MM.1S (cell line): Measurements from ENCODE around the gene UBXN2A.

Experiments used
- DNase-seq: peaks from one replicate; pipeline ENCODE4 v3.0.0-alpha.2; 2015
- H2AFZ ChIP-seq: fragments of 300-600 bp; sonication (generic); 2 replicates; pipeline ENCODE4 v1.6.0; 2016; ENCODE audit warnings: antibody characterized with exemption, low read length
- H3F3A ChIP-seq: fragments of 300-600 bp; sonication (generic); 2 replicates; pipeline ENCODE4 v1.6.1; 2016; ENCODE audit warnings: mild to moderate bottlenecking, antibody characterized with exemption, low read length, moderate library complexity, mixed read lengths; ENCODE audit not compliant: insufficient read depth
- H3K27ac ChIP-seq: fragments of 300-600 bp; sonication (generic); 2 replicates; pipeline ENCODE4 v1.5.1; 2016; ENCODE audit warnings: mild to moderate bottlenecking, low read length
- H3K27me3 ChIP-seq: fragments of 300-600 bp; sonication (generic); replicated peaks from 2 replicates; pipeline ENCODE4 v1.6.0; 2016; ENCODE audit warnings: low read length; ENCODE audit not compliant: insufficient read depth
- H3K36me3 ChIP-seq: fragments of 300-600 bp; sonication (generic); replicated peaks from 2 replicates; pipeline ENCODE4 v1.6.1; 2016; ENCODE audit warnings: mild to moderate bottlenecking, low read length, mixed read lengths; ENCODE audit not compliant: insufficient read depth
- H3K4me1 ChIP-seq: fragments of 300-600 bp; sonication (generic); 2 replicates; pipeline ENCODE4 v1.6.1; 2016; ENCODE audit warnings: low read length, mixed read lengths
- H3K4me2 ChIP-seq: fragments of 300-600 bp; sonication (generic); 2 replicates; pipeline ENCODE4 v1.6.0; 2016; ENCODE audit warnings: low read depth, low read length
- H3K4me3 ChIP-seq: fragments of 300-600 bp; sonication (generic); 2 replicates; pipeline ENCODE4 v1.5.1; 2016; ENCODE audit warnings: low read length, mixed read lengths
- H3K79me2 ChIP-seq: fragments of 300-600 bp; sonication (generic); 2 replicates; pipeline ENCODE4 v1.6.1; 2016; ENCODE audit warnings: mixed run types, low read length, mixed read lengths
- H3K9ac ChIP-seq: fragments of 300-600 bp; sonication (generic); 2 replicates; pipeline ENCODE4 v1.6.1; 2016; ENCODE audit warnings: low read length, mixed read lengths
- H3K9me2 ChIP-seq: fragments of 300-600 bp; sonication (generic); replicated peaks from 2 replicates; pipeline ENCODE4 v1.6.1; 2016; ENCODE audit warnings: mild to moderate bottlenecking, low read length, mixed read lengths; ENCODE audit not compliant: insufficient read depth
- H3K9me3 ChIP-seq: fragments of 300-600 bp; sonication (generic); replicated peaks from 2 replicates; pipeline ENCODE4 v1.6.1; 2016; ENCODE audit warnings: mild to moderate bottlenecking, low read length, mixed read lengths; ENCODE audit not compliant: insufficient read depth
- H4K20me1 ChIP-seq: fragments of 300-600 bp; sonication (generic); 2 replicates; pipeline ENCODE4 v1.6.1; 2016; ENCODE audit warnings: mild to moderate bottlenecking, low read length, moderate library complexity, mixed read lengths; ENCODE audit not compliant: insufficient read depth
- EZH2 ChIP-seq: fragments of 300-600 bp; sonication (generic); optimal IDR thresholded peaks from 2 replicates; pipeline ENCODE3; 2017; ENCODE audit warnings: low read depth, mild to moderate bottlenecking, antibody characterized with exemption, low read length, mixed read lengths
- EZH2phosphoT487 ChIP-seq: fragments of 300-600 bp; sonication (generic); IDR thresholded peaks from 2 replicates; pipeline ENCODE4 v1.6.1; 2018; ENCODE audit warnings: antibody characterized with exemption, low read length
- TF ChIP-seq, protein P1 (sequence below): fragments of 300-600 bp; sonication (generic); IDR thresholded peaks from 2 replicates; pipeline ENCODE4 v1.5.1; 2016; ENCODE audit warnings: antibody characterized with exemption, low read length, mixed read lengths

Gene UBXN2A

DNA sequence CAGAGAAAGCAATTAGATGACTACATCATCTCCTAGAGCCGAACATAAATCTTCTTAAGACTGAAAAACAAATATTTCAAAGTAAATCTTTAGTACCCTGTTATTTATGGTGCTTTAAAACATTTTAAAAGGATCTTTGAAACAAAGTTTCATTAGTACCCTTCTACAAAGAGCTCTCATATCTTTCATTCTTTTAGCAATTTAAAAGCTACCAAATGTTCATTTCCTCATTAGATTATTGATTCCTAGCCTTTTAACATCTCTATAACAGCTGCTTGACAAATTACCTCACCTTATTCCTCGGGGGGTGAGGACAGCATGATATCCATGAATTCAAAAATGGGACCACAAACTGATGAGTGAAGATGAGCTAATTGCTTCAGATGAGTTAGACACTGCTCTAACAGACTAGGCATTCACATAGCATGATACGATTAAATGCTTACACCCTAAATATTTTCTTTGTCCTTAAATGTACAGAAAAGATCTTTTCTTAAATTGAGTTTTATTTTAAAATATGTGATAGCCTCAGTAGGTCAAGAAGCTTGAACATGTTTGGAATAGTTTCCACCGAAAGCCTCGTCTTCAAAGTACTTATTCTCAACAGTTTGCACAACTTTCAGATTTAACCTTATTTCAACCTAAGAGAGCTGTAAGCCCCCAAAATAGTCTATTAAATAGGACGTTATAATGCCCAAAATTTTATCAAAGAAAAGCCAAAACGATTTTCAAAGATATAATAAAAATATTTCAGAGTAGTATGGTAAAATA, 15.5 kb upstream of the UBXN2A start:
- H3K4me2 ChIP-seq: peak overlapping the region; percentile 83
- no peak overlapping the region for H3K27ac ChIP-seq
- TF ChIP-seq EZH2: no peak
- TF ChIP-seq EZH2phosphoT487: no peak
- TF ChIP-seq, protein P1, sequence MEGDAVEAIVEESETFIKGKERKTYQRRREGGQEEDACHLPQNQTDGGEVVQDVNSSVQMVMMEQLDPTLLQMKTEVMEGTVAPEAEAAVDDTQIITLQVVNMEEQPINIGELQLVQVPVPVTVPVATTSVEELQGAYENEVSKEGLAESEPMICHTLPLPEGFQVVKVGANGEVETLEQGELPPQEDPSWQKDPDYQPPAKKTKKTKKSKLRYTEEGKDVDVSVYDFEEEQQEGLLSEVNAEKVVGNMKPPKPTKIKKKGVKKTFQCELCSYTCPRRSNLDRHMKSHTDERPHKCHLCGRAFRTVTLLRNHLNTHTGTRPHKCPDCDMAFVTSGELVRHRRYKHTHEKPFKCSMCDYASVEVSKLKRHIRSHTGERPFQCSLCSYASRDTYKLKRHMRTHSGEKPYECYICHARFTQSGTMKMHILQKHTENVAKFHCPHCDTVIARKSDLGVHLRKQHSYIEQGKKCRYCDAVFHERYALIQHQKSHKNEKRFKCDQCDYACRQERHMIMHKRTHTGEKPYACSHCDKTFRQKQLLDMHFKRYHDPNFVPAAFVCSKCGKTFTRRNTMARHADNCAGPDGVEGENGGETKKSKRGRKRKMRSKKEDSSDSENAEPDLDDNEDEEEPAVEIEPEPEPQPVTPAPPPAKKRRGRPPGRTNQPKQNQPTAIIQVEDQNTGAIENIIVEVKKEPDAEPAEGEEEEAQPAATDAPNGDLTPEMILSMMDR: no peak
- no peaks in the 10 kb centered on the region for H3K9me2 ChIP-seq
- H3K9ac ChIP-seq: no peak overlapping the region
- peak overlapping the region; percentile 79 for H3K4me3 ChIP-seq
- peaks cover 31% of the 10 kb centered on the region for H3F3A ChIP-seq
- DNase-seq: no peak
- no peaks in the 10 kb centered on the region for H3K36me3 ChIP-seq
- peaks cover 10% of the 10 kb centered on the region for H3K27me3 ChIP-seq
- peaks cover 21% of the 10 kb centered on the region for H3K4me1 ChIP-seq
- H2AFZ ChIP-seq: no peak overlapping the region
- H3K79me2 ChIP-seq: peaks cover 48% of the 10 kb centered on the region; the same call in 1 of the 2 replicates
- H3K9me3 ChIP-seq: no peaks in the 10 kb centered on the region
- H4K20me1 ChIP-seq: no peaks in the 10 kb centered on the region

DNA sequence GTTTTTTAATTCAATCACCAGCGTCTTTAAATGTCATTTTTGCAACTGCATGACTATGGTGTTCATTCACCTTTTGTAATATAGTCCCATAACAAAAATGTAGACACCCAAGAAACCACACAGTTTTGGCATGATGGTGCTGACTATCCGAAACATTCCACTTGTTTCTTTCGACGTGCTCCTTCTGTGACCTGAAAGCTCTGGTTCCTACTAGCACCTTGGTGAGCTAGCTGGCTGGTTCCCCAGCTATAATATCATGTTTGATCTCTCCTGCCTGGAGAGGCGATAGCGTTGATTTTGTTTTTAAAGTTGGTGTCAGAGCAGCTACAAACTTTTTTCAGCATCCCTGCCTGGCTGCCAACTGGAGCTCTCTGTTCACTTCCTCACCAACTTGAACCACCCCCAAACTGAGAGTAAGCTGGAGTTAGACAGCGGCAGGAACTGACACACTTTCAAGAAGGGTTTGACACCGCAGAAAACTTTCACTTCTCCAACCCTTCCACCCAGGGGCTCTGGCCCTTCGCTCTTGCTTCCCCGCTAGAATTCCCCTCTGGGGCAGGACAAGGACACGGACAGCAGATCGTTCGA, 14.5 kb upstream of the UBXN2A start:
- Histone ChIP-seq H3F3A (peaks cover 31% of the 10 kb centered on the region), H3K9me2 (no peaks in the 10 kb centered on the region), H3K9ac (peak overlapping the region; percentile 93), H3K36me3 (no peaks in the 10 kb centered on the region), H3K27ac (peak overlapping the region; percentile 97; the same call in 1 of the 2 replicates), H3K4me1 (peaks cover 21% of the 10 kb centered on the region), H3K9me3 (no peaks in the 10 kb centered on the region), H3K79me2 (peaks cover 41% of the 10 kb centered on the region; the same call in 1 of the 2 replicates), H3K27me3 (peaks cover 10% of the 10 kb centered on the region), H3K4me3 (peak overlapping the region; percentile 79), H2AFZ (peak overlapping the region; percentile 77), H4K20me1 (no peaks in the 10 kb centered on the region), H3K4me2 (peak overlapping the region; percentile 83)
- TF ChIP-seq, protein P1: no peak
- TF ChIP-seq EZH2 (no peak), EZH2phosphoT487 (no peak)
- peak; percentile 88 for DNase-seq

DNA sequence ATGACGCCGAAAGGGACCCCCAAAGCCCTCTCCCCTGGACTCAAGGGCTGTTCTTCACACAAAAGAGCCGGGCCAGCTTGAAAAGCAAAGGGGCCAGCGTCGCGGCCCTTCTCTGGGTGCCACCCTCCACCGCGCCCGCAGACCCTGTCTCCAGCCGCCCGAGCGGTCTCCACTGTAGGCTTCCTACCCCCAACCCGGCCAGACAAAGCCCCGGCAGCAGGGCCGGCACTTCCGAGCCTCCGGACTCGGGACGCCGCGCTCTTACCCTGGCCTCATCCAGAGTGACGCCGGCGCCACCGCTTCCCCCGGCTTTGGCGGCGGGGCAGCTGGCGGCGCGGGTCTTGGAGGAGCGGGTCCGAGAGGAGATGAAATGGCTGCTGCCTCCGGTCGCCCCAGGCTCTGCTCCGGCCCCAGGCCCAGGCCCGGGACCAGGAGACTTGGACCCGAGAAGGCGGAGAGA, 13.9 kb upstream of the UBXN2A start:
- Histone ChIP-seq H3K9ac (peak overlapping the region; percentile 93), H3K79me2 (peaks cover 40% of the 10 kb centered on the region; the same call in 1 of the 2 replicates), H3K27me3 (peaks cover 10% of the 10 kb centered on the region), H3F3A (peaks cover 31% of the 10 kb centered on the region), H3K9me3 (no peaks in the 10 kb centered on the region), H3K9me2 (no peaks in the 10 kb centered on the region), H3K4me3 (peak overlapping the region; percentile 79), H4K20me1 (no peaks in the 10 kb centered on the region), H2AFZ (peak overlapping the region; percentile 77), H3K4me1 (peaks cover 21% of the 10 kb centered on the region), H3K27ac (peak overlapping the region; percentile 97), H3K4me2 (peak overlapping the region; percentile 83), H3K36me3 (no peaks in the 10 kb centered on the region)
- no peak for TF ChIP-seq EZH2
- TF ChIP-seq, protein P1: no peak
- no peak for TF ChIP-seq EZH2phosphoT487
- DNase-seq: peak; percentile 40
